ENCODE measurements around the gene NEK6.
A peak's percentile ranks its signal among the peaks of the same experiment; 100 is the strongest.

Gene NEK6

GRCh38 chr9:124272979-124273378 is 15.2 kb downstream of the NEK6 start:
- Histone ChIP-seq H3K4me3 (no peak overlapping the region), H3K27ac (peak overlapping the region; percentile 59 to 63)
- no peak for DNase-seq (ENCODE audit: low spot score)
- TF ChIP-seq CTCF (IDR thresholded peaks at IDR 0.05) = no peak

DNA sequence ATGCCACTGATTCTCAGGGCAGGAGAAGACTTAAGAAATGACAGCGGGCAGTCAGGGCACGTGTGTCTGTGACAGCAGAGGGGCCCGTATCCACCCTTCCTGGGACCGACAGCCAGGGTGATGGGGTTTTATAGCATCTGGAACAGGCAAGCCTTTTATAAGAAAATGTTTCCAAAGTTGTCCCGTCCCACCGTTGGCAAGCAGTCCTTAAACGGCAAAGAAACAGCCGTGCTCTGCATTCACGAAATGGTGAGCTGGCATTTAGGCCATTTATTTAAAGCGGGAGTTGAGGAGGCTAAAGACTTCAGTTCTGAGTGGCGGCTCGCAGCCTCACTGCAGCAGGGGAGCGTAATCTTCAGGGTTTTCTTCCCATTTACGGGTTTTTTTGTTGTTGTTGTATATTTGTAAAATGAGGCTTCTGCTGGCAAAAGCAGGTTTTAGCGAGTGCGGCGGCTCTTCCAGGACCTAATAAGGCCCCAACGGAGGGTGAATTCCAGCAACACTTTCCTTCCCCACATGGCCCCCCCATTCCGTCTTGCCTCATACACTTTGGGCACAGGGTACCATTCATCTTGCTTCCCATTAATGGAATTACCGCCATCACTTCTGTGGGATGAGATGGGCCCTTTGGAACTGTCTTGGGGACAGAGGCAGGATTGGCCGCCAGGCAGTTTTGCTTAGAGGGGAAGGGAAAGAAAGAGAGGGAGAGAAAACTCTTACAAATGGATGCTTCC is 15.8 kb downstream of the NEK6 start:
- peak overlapping the region; percentile 59 to 63 for H3K27ac ChIP-seq
- DNase-seq (ENCODE audit: low spot score) = no peak
- no peak overlapping the region for H3K4me3 ChIP-seq
- no peak for TF ChIP-seq CTCF (IDR thresholded peaks at IDR 0.05)

DNA sequence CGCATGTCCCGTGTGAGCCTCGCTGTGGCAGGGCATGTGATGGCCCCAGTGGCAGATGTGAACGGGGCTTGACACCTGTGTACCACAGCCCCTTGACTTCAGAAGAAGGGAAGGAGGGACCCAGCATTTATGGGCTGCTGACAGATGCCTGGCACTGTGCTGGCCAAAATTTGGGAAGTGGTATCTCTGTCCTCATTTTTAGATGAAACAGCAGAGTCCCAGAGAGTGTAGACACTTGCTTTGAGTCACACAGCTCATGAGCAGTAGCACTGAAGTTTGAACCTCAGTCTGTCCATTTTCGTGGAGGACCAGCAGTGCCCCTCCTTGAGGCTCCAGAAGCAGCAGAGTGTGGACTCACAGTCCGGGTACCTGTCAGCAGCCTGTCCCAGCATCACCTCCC is 16.5 kb downstream of the NEK6 start:
- peak overlapping the region; percentile 59 to 63 for H3K27ac ChIP-seq
- no peak for DNase-seq (ENCODE audit: low spot score)
- H3K4me3 ChIP-seq = no peak overlapping the region
- no peak for TF ChIP-seq CTCF (IDR thresholded peaks at IDR 0.05)

DNA sequence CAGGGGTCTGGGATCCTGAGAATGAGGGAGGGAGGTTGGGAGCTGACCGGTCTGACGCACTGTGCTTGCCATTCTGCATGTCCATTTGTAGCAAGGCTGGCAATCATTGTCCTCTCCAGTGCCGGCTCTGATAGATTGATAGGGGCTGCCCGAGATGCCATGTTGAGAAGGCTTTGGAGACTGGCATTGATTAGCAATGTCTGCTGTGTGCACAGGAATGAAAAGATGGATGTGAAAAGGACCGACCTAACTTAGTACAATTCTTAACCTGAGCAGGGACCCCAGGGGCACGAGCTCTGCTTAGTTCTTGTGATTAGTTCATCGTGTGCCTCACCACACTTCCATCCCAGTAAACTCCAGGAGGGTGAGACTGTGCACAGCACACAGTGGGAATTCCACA is 17.0 kb downstream of the NEK6 start:
- H3K4me3 ChIP-seq = no peak overlapping the region
- DNase-seq (ENCODE audit: low spot score) = no peak
- H3K27ac ChIP-seq = no peak overlapping the region
- no peak for TF ChIP-seq CTCF (IDR thresholded peaks at IDR 0.05)

DNA sequence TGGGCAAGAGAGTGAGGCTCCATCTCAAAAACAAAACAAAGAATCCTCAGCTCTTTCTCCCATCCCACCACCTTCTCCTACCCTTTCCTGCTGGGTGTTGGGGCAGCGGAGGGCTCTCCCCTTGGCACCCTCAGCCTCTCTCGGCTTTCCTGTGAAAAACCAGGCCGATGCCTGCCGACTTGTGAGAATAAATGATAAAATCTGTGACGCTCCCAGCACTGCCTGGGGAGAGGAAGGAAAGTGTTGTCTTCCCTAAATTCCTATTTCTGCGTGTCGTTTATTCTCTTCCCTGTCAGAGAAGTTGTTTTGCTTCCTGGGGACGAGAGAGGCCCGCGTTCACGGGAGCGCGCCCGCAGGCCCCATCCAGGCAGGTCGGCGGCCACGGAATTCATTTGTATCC is 19.7 kb downstream of the NEK6 start:
- TF ChIP-seq CTCF (IDR thresholded peaks at IDR 0.05) = no peak
- no peak overlapping the region for H3K4me3 ChIP-seq
- DNase-seq (ENCODE audit: low spot score) = no peak
- H3K27ac ChIP-seq = peak overlapping the region in 1 of 2 donors; percentile 25

DNA sequence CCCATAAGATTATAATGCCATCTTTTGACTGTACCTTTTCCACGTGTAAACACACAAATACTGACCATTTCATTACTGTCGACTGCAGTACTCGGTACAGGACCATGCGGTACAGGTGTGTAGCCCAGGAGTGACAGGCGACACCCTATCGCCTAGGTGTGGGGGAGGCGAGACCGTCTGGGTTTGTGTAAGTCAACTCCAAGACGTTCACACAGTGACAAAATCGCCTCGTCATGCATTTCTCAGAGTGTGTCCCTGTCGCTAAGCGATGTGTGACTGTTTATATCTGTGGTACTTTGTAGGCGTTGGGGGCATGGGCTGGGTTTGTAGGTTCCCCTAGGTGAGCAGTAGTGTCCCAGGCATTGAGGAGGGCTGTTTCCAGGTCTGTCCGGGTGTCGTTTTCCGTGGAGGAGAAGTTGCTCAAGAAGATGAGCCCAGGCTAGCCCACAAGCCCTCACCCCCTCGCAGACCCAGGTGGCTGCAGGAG is 20.3 kb downstream of the NEK6 start:
- TF ChIP-seq CTCF (IDR thresholded peaks at IDR 0.05) = no peak
- H3K27ac ChIP-seq = peak overlapping the region in 1 of 2 donors; percentile 36
- no peak overlapping the region for H3K4me3 ChIP-seq
- no peak for DNase-seq (ENCODE audit: low spot score)

GRCh38 chr9:124279531-124280175 is 21.9 kb downstream of the NEK6 start:
- no peak for DNase-seq (ENCODE audit: low spot score)
- TF ChIP-seq CTCF (IDR thresholded peaks at IDR 0.05) = no peak
- peak overlapping the region; percentile 75 to 97 for H3K27ac ChIP-seq
- peak overlapping the region; percentile 23 for H3K4me3 ChIP-seq

Measured in coronary artery (tissue), 2 donors.